KMS-11 (cell line): ENCODE measurements around the gene RNF25.

Experiments used
- H2AFZ ChIP-seq: fragments of 200-600 bp; sonication (generic); 2 replicates; pipeline ENCODE4 v1.6.1; 2016; ENCODE audit warnings: antibody characterized with exemption, mixed run types, low read depth
- H3K27ac ChIP-seq: fragments of 200-600 bp; sonication (generic); 2 replicates; pipeline ENCODE4 v1.6.1; 2016; ENCODE audit warnings: mild to moderate bottlenecking, mixed run types
- H3K27me3 ChIP-seq: fragments of 200-600 bp; sonication (generic); 2 replicates; pipeline ENCODE4 v1.6.1; 2017; ENCODE audit warnings: mild to moderate bottlenecking, low read depth, mixed run types, moderate library complexity; ENCODE audit not compliant: insufficient read depth
- H3K36me3 ChIP-seq: fragments of 200-600 bp; sonication (generic); 2 replicates; pipeline ENCODE4 v1.6.1; 2017; ENCODE audit warnings: mild to moderate bottlenecking, mixed run types; ENCODE audit not compliant: insufficient read depth
- H3K4me1 ChIP-seq: fragments of 200-600 bp; sonication (generic); 2 replicates; pipeline ENCODE4 v1.6.1; 2016; ENCODE audit warnings: mild to moderate bottlenecking, low read depth, mixed run types; ENCODE audit not compliant: poor library complexity, severe bottlenecking
- H3K4me2 ChIP-seq: fragments of 200-600 bp; sonication (generic); 2 replicates; pipeline ENCODE4 v1.7.0; 2016; ENCODE audit warnings: mild to moderate bottlenecking, mixed run types
- H3K4me3 ChIP-seq: fragments of 200-600 bp; sonication (generic); IDR thresholded peaks from 2 replicates; pipeline ENCODE4 v1.6.1; 2017; ENCODE audit warnings: low read depth, low read length, mixed read lengths; ENCODE audit not compliant: insufficient read depth
- H3K79me2 ChIP-seq: fragments of 200-600 bp; sonication (generic); 2 replicates; pipeline ENCODE4 v1.6.1; 2016; ENCODE audit warnings: low read depth, mixed run types; ENCODE audit not compliant: insufficient read depth
- H3K9ac ChIP-seq: fragments of 200-600 bp; sonication (generic); 2 replicates; pipeline ENCODE4 v1.6.1; 2016; ENCODE audit warnings: mild to moderate bottlenecking, mixed run types
- H4K20me1 ChIP-seq: fragments of 200-600 bp; sonication (generic); 2 replicates; pipeline ENCODE4 v1.6.1; 2016; ENCODE audit warnings: mild to moderate bottlenecking, mixed run types; ENCODE audit not compliant: insufficient read depth
- TF ChIP-seq, protein P1 (sequence below): fragments of 200-600 bp; sonication (generic); conservative IDR thresholded peaks from 2 replicates; pipeline ENCODE4 v1.6.1; 2017; ENCODE audit warnings: low read depth, mild to moderate bottlenecking, antibody characterized with exemption, low read length, moderate library complexity, mixed read lengths

The RNF25 gene

DNA sequence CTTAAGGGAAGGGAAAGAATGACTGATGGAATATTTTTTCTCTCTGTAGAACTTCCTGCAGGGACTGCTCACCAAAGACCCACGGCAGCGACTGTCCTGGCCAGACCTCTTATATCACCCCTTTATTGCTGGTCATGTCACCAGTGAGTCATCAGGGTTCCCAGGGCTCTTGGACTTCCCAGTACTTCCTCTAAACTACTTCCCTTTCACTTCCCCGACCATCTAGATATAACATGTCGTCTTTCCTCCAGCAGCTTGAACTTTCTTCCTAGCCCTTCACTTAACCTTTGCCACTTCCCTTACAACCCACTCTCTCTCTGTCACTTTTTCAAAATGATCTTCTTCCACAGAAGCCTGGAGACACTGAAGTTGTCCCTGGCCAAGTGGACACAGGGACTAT lies 7.3 kb upstream of the RNF25 start:
- Histone ChIP-seq H3K79me2 (no peaks in the 10 kb centered on the region), H3K9ac (no peak overlapping the region), H3K27ac (no peak overlapping the region), H3K4me3 (no peak overlapping the region), H2AFZ (no peak overlapping the region), H3K27me3 (no peaks in the 10 kb centered on the region), H3K36me3 (no peaks in the 10 kb centered on the region), H3K4me1 (no peaks in the 10 kb centered on the region), H4K20me1 (no peaks in the 10 kb centered on the region), H3K4me2 (no peak overlapping the region)
- TF ChIP-seq, protein P1, sequence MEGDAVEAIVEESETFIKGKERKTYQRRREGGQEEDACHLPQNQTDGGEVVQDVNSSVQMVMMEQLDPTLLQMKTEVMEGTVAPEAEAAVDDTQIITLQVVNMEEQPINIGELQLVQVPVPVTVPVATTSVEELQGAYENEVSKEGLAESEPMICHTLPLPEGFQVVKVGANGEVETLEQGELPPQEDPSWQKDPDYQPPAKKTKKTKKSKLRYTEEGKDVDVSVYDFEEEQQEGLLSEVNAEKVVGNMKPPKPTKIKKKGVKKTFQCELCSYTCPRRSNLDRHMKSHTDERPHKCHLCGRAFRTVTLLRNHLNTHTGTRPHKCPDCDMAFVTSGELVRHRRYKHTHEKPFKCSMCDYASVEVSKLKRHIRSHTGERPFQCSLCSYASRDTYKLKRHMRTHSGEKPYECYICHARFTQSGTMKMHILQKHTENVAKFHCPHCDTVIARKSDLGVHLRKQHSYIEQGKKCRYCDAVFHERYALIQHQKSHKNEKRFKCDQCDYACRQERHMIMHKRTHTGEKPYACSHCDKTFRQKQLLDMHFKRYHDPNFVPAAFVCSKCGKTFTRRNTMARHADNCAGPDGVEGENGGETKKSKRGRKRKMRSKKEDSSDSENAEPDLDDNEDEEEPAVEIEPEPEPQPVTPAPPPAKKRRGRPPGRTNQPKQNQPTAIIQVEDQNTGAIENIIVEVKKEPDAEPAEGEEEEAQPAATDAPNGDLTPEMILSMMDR, result no peak

DNA sequence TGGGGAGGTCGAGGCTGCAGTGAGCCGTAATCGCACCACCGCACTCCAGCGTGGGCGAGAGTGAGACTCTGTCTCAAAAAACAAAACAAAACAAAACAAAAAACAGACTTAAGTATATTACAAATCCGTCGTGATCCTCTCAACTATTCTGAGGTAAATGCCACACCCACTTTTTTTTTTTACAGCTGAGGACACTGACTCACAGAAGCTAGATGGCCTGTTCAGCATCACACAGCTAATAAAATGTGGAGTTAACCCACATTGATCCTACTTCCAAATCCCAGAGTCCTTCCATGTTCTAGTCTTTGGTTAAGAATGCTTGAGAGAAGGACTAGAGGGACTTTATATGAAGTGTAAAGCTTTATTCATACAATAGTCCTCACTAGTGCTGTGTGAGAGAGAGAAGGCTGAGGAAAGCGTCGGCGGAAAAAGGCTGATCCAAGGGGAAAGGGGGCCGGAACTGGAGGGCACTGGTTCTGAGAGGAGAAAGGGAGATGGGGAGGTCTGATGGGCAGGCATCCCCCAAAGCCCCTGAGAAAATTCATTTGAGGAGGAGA lies 627 bp downstream of the RNF25 start:
- no peaks in the 10 kb centered on the region; the same call in 1 of the 2 replicates for H4K20me1 ChIP-seq
- H3K4me2 ChIP-seq, result peak overlapping the region; percentile 91
- no peaks in the 10 kb centered on the region for H3K27me3 ChIP-seq
- H3K4me1 ChIP-seq, result peaks cover 14% of the 10 kb centered on the region
- 0 out of 2 replicates have a peak, but pooled peaks cover 3% of the 10 kb centered on the region for H3K36me3 ChIP-seq
- TF ChIP-seq, protein P1, result no peak
- H3K27ac ChIP-seq, result peak overlapping the region; percentile 18; the same call in 1 of the 2 replicates
- peaks cover 11% of the 10 kb centered on the region for H3K79me2 ChIP-seq
- H3K4me3 ChIP-seq, result peak overlapping the region; percentile 95
- peak overlapping the region; percentile 96; the same call in 1 of the 2 replicates for H2AFZ ChIP-seq
- peak overlapping the region; percentile 60; the same call in 1 of the 2 replicates for H3K9ac ChIP-seq

DNA sequence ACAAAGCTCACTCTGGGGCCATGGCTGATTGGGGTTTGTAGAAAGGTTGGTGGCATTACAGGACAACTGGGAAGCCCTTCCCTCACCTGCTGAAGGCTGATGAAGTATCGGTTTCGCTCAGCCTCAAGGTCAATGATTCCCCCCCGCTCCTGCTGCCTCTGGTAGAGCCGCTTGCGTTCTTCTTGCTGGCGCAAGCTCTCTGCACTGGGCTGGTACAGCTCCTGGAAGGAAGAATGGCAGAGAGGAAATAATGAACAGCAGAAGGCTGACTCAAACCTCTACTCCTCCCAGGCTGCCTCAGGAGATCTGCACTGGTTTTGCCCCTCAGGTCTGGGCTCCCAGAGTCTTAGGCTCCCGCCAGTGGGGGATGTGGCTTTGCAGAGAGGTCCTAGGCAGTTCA lies 7.1 kb downstream of the RNF25 start:
- Histone ChIP-seq H3K4me3 (no peak overlapping the region), H3K27ac (no peak overlapping the region), H2AFZ (no peak overlapping the region), H4K20me1 (no peaks in the 10 kb centered on the region), H3K79me2 (no peaks in the 10 kb centered on the region; the same call in 1 of the 2 replicates), H3K4me1 (peaks cover 9% of the 10 kb centered on the region), H3K9ac (no peak overlapping the region), H3K27me3 (no peaks in the 10 kb centered on the region), H3K4me2 (no peak overlapping the region), H3K36me3 (peaks cover 12% of the 10 kb centered on the region; the same call in 1 of the 2 replicates)
- TF ChIP-seq, protein P1, result no peak

DNA sequence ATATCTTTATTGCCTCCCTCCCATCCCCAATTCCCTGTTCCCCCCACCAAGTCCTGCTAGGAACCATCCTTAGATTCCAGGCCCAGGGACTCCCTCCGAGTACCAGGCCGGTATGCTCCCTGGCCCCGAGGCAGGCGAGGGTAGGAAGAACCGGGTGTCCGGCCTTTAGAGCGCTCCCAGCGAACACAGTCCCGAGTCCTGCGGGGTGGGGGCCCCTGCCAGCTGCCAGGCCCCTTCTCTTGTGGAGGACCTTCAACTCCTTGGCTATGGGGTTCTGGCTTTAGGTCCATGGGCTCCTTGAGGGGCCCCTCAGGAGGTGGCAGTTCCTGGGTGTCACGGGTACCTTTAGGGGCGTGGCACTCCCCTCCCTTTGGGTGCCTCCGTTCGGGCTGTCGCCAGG lies 7.9 kb downstream of the RNF25 start:
- peaks cover 9% of the 10 kb centered on the region for H3K4me1 ChIP-seq
- no peaks in the 10 kb centered on the region for H3K27me3 ChIP-seq
- H3K9ac ChIP-seq, result no peak overlapping the region
- H3K36me3 ChIP-seq, result peaks cover 12% of the 10 kb centered on the region; the same call in 1 of the 2 replicates
- TF ChIP-seq, protein P1, result no peak
- peaks cover 4% of the 10 kb centered on the region; the same call in 1 of the 2 replicates for H3K79me2 ChIP-seq
- H3K4me2 ChIP-seq, result no peak overlapping the region
- H3K27ac ChIP-seq, result no peak overlapping the region
- H3K4me3 ChIP-seq, result no peak overlapping the region
- H2AFZ ChIP-seq, result no peak overlapping the region
- H4K20me1 ChIP-seq, result no peaks in the 10 kb centered on the region
